Activated T-helper 1 cell treated with anti-CD3 and anti-CD28 coated beads, Interleukin-12 subunit alpha, Interleukin-12 subunit beta, Interleukin-2, Interleukin-4 antibody, amounts not matched to agents 30 ng/mL and 10 ng/mL and 1 ng/mL, durations not matched to agents 14 hours and 24 hours and 36 hours (primary cell): Measurements from ENCODE around the gene STRIP2. TPM values are rescaled to one million over a fixed set of nuclear protein-coding genes. Genes with fewer than 3 reads are reported as not detected.
"Not testable (repeated sequence)": the region's sequence is repeated elsewhere in the genome, so short reads cannot be mapped to it uniquely, and the experiment has no call there.

ENCODE experiments used
- DNase-seq: peaks from one replicate; pipeline ENCODE4 v3.0.0; 2021; ENCODE audit warnings: low spot score
- H3K27ac Mint-ChIP-seq: one replicate; pipeline ENCODE4 v1.8.0; 2021; ENCODE audit warnings: mild to moderate bottlenecking, mixed read lengths
- H3K27me3 Mint-ChIP-seq: one replicate; pipeline ENCODE4 v1.8.0; 2022; ENCODE audit warnings: mild to moderate bottlenecking, moderate library complexity, mixed read lengths; ENCODE audit not compliant: insufficient read depth
- H3K36me3 Mint-ChIP-seq: one replicate; pipeline ENCODE4 v1.8.0; 2021; ENCODE audit warnings: low read depth, mixed read lengths
- H3K4me1 Mint-ChIP-seq: one replicate; pipeline ENCODE4 v1.8.0; 2021; ENCODE audit warnings: low read depth, mixed read lengths
- H3K4me3 Mint-ChIP-seq: one replicate; pipeline ENCODE4 v1.8.0; 2021; ENCODE audit warnings: mild to moderate bottlenecking, moderate library complexity, mixed read lengths
- H3K9me3 Mint-ChIP-seq: one replicate; pipeline ENCODE4 v1.8.0; 2021; ENCODE audit warnings: mixed read lengths
- intact Hi-C: fragments of 100-400 bp; cut with micrococcal nuclease; formaldehyde crosslinking; loops from one replicate; pipeline ENCODE4 v1.15.1; 2024
- total RNA-seq: library from RNA; stranded (reverse); gene quantifications from 2 replicates; pipeline ENCODE4 v1.2.3, GENCODE V29; 2022

Gene STRIP2
- total RNA-seq, 1 donor from 2014 or later = 74.0 TPM

DNA sequence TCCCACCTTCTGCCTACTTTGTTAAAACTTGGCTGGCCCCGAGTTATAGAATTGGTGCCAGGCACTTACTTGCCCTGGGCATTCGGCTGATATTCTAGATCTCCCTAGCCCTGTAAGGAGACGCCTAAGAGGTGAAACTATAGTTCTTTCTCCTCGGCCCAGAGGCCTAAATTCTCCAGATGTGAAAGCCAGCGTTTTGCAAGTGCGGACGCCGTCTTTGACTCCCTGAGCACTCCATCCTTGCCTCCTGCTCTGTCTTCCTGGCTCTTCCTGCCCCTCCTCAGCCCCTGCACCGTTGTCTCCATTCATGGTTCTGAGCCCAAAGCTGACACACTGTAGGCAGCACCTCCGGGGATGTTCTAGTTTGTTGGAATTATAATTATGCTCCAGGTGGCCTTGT lies 79.3 kb downstream of the STRIP2 start:
- no peaks in the 10 kb centered on the region for H3K36me3 Mint-ChIP-seq
- H3K4me3 Mint-ChIP-seq = no peak overlapping the region
- H3K9me3 Mint-ChIP-seq = no peaks in the 10 kb centered on the region
- DNase-seq = no peak
- H3K4me1 Mint-ChIP-seq = no peaks in the 10 kb centered on the region
- H3K27me3 Mint-ChIP-seq = peaks cover 14% of the 10 kb centered on the region
- intact Hi-C loops = no loop called here
- no peak overlapping the region for H3K27ac Mint-ChIP-seq

- Mint-ChIP-seq H3K27ac (no peak overlapping the region), H3K4me1 (no peaks in the 10 kb centered on the region), H3K4me3 (no peak overlapping the region), H3K9me3 (no peaks in the 10 kb centered on the region), H3K27me3 (peaks cover 14% of the 10 kb centered on the region), H3K36me3 (no peaks in the 10 kb centered on the region)
- intact Hi-C loops = no loop called here
- no peak for DNase-seq
These were observed 80.5 kb downstream of the STRIP2 start for GRCh38 chr7:129514683-129515082.

- peaks cover 13% of the 10 kb centered on the region for H3K27me3 Mint-ChIP-seq
- H3K4me3 Mint-ChIP-seq = no peak overlapping the region
- H3K9me3 Mint-ChIP-seq = no peaks in the 10 kb centered on the region
- intact Hi-C loops = no loop called here
- no peaks in the 10 kb centered on the region for H3K36me3 Mint-ChIP-seq
- H3K27ac Mint-ChIP-seq = no peak overlapping the region
- DNase-seq = no peak
- no peaks in the 10 kb centered on the region for H3K4me1 Mint-ChIP-seq
These were observed 81.1 kb downstream of the STRIP2 start for GRCh38 chr7:129515381-129515780.

DNA sequence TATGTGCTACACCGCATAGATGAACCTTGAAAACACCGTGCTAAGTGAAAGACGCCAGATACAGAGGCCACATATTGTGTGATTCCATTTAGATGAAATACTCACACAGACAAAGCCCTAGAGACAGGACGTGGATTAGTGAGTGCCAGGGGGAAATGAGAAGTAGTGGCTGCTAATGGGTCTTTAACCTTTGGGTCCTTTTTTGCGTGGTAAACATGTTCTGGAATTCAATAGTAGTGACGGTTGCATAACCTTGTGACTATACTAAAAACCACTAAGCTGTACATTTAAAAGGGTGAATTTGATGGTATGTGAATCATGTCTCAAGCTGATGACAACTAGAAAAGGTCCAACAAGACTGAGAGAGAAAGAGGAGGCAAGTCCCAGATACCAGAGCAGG lies 83.7 kb downstream of the STRIP2 start:
- H3K9me3 Mint-ChIP-seq = no peaks in the 10 kb centered on the region
- H3K27ac Mint-ChIP-seq = peak overlapping the region; percentile 3
- no peak for DNase-seq
- intact Hi-C loops = no loop called here
- no peaks in the 10 kb centered on the region for H3K4me1 Mint-ChIP-seq
- H3K27me3 Mint-ChIP-seq = peaks cover 23% of the 10 kb centered on the region
- H3K4me3 Mint-ChIP-seq = no peak overlapping the region
- no peaks in the 10 kb centered on the region for H3K36me3 Mint-ChIP-seq

- H3K27me3 Mint-ChIP-seq = peaks cover 25% of the 10 kb centered on the region
- H3K9me3 Mint-ChIP-seq = no peaks in the 10 kb centered on the region
- H3K27ac Mint-ChIP-seq = no peak overlapping the region
- intact Hi-C loops = no loop called here
- no peak for DNase-seq
- no peaks in the 10 kb centered on the region for H3K4me1 Mint-ChIP-seq
- no peak overlapping the region for H3K4me3 Mint-ChIP-seq
- H3K36me3 Mint-ChIP-seq = no peaks in the 10 kb centered on the region
These were observed 85.2 kb downstream of the STRIP2 start for GRCh38 chr7:129519464-129519863.

DNA sequence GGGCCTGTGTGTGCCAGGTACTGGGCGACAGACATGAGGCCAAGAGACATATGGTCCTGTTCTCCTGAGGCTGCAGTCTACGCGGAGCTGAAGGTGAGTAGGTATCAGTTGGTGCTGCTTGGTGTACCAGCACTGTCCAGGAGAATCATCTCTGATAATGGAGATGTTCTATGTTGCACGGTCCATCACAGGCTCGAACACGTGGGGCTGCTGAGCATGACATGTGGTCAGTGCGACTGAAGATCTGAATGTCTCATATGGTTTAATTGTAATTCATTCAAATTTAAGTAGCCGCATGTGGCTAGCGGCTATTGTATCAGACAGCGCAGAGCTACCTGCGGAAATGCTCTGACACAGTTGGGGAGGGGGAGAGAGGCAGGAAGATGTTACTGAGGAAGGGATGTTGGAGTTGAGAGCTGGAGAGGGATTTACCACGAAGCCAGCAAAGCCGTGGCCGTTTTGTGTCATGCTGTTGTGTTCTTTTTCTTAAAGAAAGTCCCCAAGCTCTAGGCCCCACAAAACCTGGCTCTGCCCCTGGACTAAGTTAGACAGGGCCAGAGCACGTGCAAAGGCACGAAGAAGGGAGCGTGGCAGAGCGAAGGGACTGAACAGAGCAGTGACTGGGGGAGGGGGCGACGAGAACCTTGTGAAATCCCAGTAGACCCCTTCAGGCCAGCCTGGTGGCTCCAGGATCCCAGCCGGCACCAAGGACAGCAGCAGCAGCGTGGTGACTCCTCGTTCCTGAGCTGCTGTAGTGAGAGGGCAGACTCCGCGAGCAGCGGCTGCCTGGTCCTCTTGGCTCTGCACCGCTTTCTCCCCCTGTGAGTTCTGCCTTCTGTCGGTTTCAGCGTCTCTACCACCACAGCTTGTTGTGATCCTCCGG lies 88.1 kb downstream of the STRIP2 start:
- Mint-ChIP-seq H3K9me3 (no peaks in the 10 kb centered on the region), H3K36me3 (no peaks in the 10 kb centered on the region), H3K4me1 (no peaks in the 10 kb centered on the region), H3K4me3 (no peak overlapping the region), H3K27me3 (peaks cover 21% of the 10 kb centered on the region), H3K27ac (no peak overlapping the region)
- intact Hi-C loops = no loop called here
- no peak for DNase-seq

DNA sequence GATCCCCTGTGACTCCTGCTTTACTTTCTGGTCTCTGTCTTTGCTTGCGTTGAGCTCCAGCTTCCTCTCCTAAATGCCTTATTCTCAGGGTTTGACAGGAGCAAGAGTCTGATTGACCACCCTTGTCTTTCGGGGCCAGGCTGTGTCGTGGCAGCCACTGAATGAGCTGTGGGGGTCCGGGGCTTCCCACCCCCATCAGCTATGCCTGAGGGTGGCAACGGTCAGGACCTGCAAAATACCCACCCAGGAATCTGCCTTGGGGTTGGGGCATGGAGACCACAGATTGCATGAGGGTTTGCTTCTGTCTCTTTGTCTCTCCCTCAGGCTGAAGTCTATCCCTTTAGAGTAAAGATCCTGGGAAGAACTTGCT lies 88.7 kb downstream of the STRIP2 start:
- Mint-ChIP-seq H3K27ac (no peak overlapping the region), H3K9me3 (no peaks in the 10 kb centered on the region), H3K4me1 (no peaks in the 10 kb centered on the region), H3K36me3 (no peaks in the 10 kb centered on the region), H3K4me3 (no peak overlapping the region), H3K27me3 (peaks cover 21% of the 10 kb centered on the region)
- intact Hi-C loops = no loop called here
- DNase-seq = no peak

DNA sequence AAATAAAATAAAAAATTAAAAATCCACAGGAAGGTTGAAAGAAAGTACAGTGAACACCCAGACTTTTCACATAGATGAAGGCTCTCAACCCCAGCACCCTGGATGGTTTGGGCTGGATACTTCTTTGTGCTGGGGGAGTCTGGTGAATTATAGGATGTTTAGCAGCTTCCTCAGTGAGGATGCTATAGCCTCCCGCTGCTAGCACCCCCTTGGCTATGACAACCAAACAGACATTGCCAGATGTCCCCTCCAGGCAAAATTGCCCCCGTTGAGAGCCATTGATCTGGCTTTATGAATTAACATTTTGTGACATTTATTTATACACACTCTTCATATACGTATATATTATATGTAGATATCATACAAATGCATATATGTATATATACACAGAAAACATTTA lies 89.7 kb downstream of the STRIP2 start:
- Mint-ChIP-seq H3K27me3 (peaks cover 21% of the 10 kb centered on the region), H3K4me3 (no peak overlapping the region), H3K36me3 (no peaks in the 10 kb centered on the region), H3K4me1 (no peaks in the 10 kb centered on the region), H3K27ac (no peak overlapping the region), H3K9me3 (no peaks in the 10 kb centered on the region)
- intact Hi-C loops = no loop called here
- DNase-seq = no peak

GRCh38 chr7:129524405-129524804 lies 90.2 kb downstream of the STRIP2 start:
- H3K27ac Mint-ChIP-seq, H3K4me1 Mint-ChIP-seq, intact Hi-C loops, H3K9me3 Mint-ChIP-seq, H3K4me3 Mint-ChIP-seq, DNase-seq, H3K36me3 Mint-ChIP-seq: not testable (repeated sequence)
- peaks cover 21% of the 10 kb centered on the region for H3K27me3 Mint-ChIP-seq

DNA sequence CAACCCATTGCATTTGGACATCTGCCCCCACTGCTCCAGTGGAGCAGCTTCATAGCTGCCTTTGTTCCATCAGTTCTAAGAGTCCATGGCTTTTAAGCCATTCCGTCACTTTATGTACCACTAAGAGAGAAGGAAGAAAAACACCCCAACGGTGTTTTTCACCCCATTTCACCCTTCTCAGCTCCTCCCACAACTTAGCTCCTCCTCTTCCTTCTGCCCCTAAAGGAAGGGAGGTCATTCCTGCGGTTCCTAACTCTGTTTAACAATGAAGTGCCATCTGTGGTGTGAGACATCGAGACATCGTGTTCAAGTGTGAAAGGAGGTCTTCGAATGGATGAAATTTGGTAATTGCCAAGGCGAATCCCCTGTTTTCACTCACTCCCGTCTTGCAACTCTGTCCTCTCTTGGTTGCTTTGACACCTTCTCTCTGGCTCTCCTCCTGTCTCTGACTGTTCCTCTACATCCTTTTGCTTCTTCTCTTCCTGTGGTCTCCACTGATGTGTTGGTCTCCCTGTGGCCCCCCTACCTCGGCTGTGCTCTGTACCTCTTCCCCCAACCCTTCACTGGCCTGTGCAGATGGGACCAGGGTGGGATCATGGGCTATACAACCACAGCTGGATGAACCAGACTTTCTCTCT lies 91.1 kb downstream of the STRIP2 start:
- intact Hi-C loops = no loop called here
- H3K27ac Mint-ChIP-seq = no peak overlapping the region
- no peaks in the 10 kb centered on the region for H3K4me1 Mint-ChIP-seq
- H3K36me3 Mint-ChIP-seq = no peaks in the 10 kb centered on the region
- no peak for DNase-seq
- H3K27me3 Mint-ChIP-seq = peaks cover 17% of the 10 kb centered on the region
- no peak overlapping the region for H3K4me3 Mint-ChIP-seq
- no peaks in the 10 kb centered on the region for H3K9me3 Mint-ChIP-seq

- no peaks in the 10 kb centered on the region for H3K36me3 Mint-ChIP-seq
- no peaks in the 10 kb centered on the region for H3K27me3 Mint-ChIP-seq
- DNase-seq = no peak
- intact Hi-C loops = loop anchor here (2.0 to 10.0 kb wide), 6 partner anchors 161 to 1672 kb away; partner anchors contain the start of gene HILPDA
- H3K27ac Mint-ChIP-seq = peak overlapping the region; percentile 23
- peaks cover 10% of the 10 kb centered on the region for H3K4me1 Mint-ChIP-seq
- no peak overlapping the region for H3K4me3 Mint-ChIP-seq
- H3K9me3 Mint-ChIP-seq = no peaks in the 10 kb centered on the region
These were observed 95.4 kb downstream of the STRIP2 start for GRCh38 chr7:129529643-129530042.

- peaks cover 12% of the 10 kb centered on the region for H3K4me1 Mint-ChIP-seq
- no peaks in the 10 kb centered on the region for H3K27me3 Mint-ChIP-seq
- DNase-seq = peak; percentile 8
These were observed 96.7 kb downstream of the STRIP2 start for GRCh38 chr7:129530795-129531391.

GRCh38 chr7:129531721-129532120 lies 97.5 kb downstream of the STRIP2 start:
- Mint-ChIP-seq H3K36me3 (no peaks in the 10 kb centered on the region), H3K27me3 (no peaks in the 10 kb centered on the region), H3K9me3 (no peaks in the 10 kb centered on the region), H3K4me3 (no peak overlapping the region), H3K4me1 (peaks cover 19% of the 10 kb centered on the region), H3K27ac (no peak overlapping the region)
- no peak for DNase-seq
- intact Hi-C loops = loop anchor here (1.0 to 10.0 kb wide), 11 partner anchors 29 to 1674 kb away; partner anchors contain the start of genes HILPDA, NRF1 and SMKR1

More at GRCh38 chr7:129530795-129531391, 96.7 kb downstream of the STRIP2 start:
- intact Hi-C loops = loop anchor here (1.0 to 10.0 kb wide), 11 partner anchors 29 to 1674 kb away; partner anchors contain the start of genes HILPDA, NRF1 and SMKR1
- Mint-ChIP-seq H3K36me3 (no peaks in the 10 kb centered on the region), H3K4me3 (no peak overlapping the region), H3K9me3 (no peaks in the 10 kb centered on the region), H3K27ac (peak overlapping the region; percentile 79)
